Measurements from ENCODE around the gene SH3BP1. TPM values are rescaled to one million over a fixed set of nuclear protein-coding genes. Genes with fewer than 3 reads are reported as not detected.

SH3BP1 gene
- total and polyA plus RNA-seq, 2 experiments from 2014 or later = 9.5 to 46.7 TPM

- TF ChIP-seq REST (IDR thresholded peaks at IDR 0.05; ENCODE audit: unreplicated experiment) = no peak
- TF ChIP-seq NANOG (IDR thresholded peaks at IDR 0.05; ENCODE audit: borderline replicate concordance) = no peak
- no peak for TF ChIP-seq CTCF (conservative IDR thresholded peaks at IDR 0.05; ENCODE audit: low read depth in 2 of 2)
- no peak for TF ChIP-seq ZNF331 (CRISPR knock-in tag; IDR thresholded peaks at IDR 0.05; ENCODE audit: low read depth)
These were observed 32.9 kb downstream of the SH3BP1 start (continued) for GRCh38 chr22:37672206-37672919.

- Mint-ChIP-seq H3K4me1 (peaks cover 18% of the 10 kb centered on the region), H3K27me3 (ENCODE audit: insufficient read depth, low read depth, poor library complexity) (peaks cover 15% of the 10 kb centered on the region), H3K36me3 (ENCODE audit: low read depth) (peaks cover 3% of the 10 kb centered on the region; the same call in 1 of the 3 replicates), H3K4me3 (no peak overlapping the region), H3K27ac (no peak overlapping the region), H3K9me3 (no peaks in the 10 kb centered on the region)
- no peak overlapping the region for H2AFZ ChIP-seq
- TF ChIP-seq CTCF (conservative IDR thresholded peaks at IDR 0.05; ENCODE audit: low read depth in 2 of 2) (no peak), ZNF114 (CRISPR knock-in tag; IDR thresholded peaks at IDR 0.05) (no peak), JUNB (IDR thresholded peaks at IDR 0.05; ENCODE audit: unreplicated experiment) (no peak), ZNF331 (CRISPR knock-in tag; IDR thresholded peaks at IDR 0.05; ENCODE audit: low read depth) (no peak), ETS1 (IDR thresholded peaks at IDR 0.05) (no peak)
- no peaks in the 10 kb centered on the region for H3K27me3 ChIP-seq (ENCODE audit: insufficient read depth)
- no peak for DNase-seq (ENCODE audit: low spot score)
- H3K4me3 ChIP-seq = no peak overlapping the region
- H3K9me2 ChIP-seq (ENCODE audit: insufficient read depth) = no peaks in the 10 kb centered on the region
- peaks cover 11% of the 10 kb centered on the region; the same call in 1 of the 2 replicates for H3K4me1 ChIP-seq (ENCODE audit: insufficient read depth)
- no peak for ATAC-seq
- peaks cover 22% of the 10 kb centered on the region; the same call in 1 of the 2 replicates for H3F3A ChIP-seq (replicated peaks; ENCODE audit: low read depth)
- no peak overlapping the region for H3K27ac ChIP-seq (ENCODE audit: low read depth)
- no peak overlapping the region for H3K4me2 ChIP-seq
- no peaks in the 10 kb centered on the region for H3K79me2 ChIP-seq (replicated peaks; ENCODE audit: insufficient read depth)
- H4K20me1 ChIP-seq (replicated peaks; ENCODE audit: insufficient read depth) = no peaks in the 10 kb centered on the region
- no peaks in the 10 kb centered on the region for H3K36me3 ChIP-seq (ENCODE audit: insufficient read depth)
These were observed 33.5 kb downstream of the SH3BP1 start for GRCh38 chr22:37672920-37673455.

All from GM23338 (cell line).